Nucleus accumbens (tissue), 56 donors: ENCODE results near the gene AVPI1.
"Not testable (repeated sequence)": the region's sequence is repeated elsewhere in the genome, so short reads cannot be mapped to it uniquely, and the experiment has no call there.

ENCODE experiments used
- DNase-seq, 56 donors: peaks; one replicate each; lab custom pipeline; 2025; lab: John Stamatoyannopoulos, UW

AVPI1 gene

DNA sequence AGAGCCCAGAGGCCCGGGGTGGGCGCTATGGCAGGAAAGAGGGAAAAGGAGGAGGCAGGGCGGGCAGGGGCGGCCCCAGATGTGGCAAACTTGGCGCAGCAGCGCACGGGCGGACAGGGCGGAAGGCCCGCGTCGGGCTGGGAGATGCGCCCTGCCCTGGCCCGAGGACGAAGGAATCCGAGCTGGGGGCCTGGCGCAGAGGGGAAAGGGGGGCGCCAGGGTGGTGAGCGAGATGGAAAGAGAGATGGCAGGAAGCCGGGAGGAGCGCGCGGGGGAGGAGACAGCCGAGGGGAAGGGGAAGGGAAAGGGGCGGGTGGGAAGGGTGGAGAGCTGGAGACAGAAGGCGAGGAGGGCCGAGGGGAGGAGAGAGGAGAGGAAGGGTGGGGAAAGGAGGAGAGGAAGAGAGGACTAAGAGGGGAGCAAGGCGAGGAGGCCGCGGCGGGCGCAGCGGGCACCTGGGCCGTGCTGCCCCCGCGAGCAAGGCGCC lies 26.3 kb upstream of the AVPI1 start, which contains the start of gene MARVELD1:
Gene MARVELD1, plus strand, starts transcription at position 392 of the 487 bp plus-strand sequence. CDS start 147 bp downstream, outside the sequence.
- DNase-seq, result peak in 32 of 56 donors; percentile 6 to 73 (median 28)

DNA sequence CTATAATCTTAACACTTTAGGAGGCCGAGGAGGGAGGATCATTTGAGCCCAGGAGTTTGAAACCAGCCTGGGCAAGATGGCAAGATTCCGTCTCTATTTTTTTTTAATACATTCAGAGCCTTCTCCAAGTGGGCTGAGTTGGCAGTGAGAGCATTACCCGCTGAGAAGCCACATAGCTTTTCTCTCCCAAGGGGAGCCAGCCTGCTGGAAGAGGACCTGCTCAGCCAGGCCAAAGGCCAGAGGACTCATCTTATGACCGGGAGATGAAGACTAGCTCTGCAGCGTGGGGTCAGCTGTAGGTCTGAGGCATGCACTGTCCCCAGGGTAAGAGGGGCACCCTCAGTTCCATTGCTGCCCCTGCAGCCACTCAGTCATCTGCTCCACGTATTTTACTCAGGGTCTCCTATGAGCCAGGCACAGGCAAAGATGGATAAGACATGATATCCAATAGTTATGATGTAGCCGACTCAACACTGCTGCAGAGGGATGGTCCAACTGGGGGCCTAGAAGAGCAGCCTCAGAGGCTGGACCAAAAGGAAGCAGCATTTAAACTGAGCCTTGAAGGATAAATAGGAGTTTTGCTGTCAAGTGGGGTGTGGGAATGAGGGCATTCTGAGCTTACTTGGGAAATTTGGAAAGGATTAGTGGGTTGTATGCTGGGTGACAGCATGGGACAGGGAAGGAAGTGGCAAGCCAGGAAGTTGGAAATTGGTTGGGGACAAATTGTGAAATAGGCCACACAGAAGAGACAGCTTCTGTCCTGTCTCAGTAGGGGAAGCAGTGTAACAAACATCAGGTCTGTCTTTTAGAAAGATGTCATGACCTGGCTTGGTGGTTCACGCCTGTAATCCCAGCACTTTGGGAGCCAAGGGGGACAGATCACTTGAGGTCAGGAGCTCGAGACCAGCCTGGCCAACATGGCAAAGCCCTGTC lies 24.9 kb upstream of the AVPI1 start:
- no peak for DNase-seq

DNA sequence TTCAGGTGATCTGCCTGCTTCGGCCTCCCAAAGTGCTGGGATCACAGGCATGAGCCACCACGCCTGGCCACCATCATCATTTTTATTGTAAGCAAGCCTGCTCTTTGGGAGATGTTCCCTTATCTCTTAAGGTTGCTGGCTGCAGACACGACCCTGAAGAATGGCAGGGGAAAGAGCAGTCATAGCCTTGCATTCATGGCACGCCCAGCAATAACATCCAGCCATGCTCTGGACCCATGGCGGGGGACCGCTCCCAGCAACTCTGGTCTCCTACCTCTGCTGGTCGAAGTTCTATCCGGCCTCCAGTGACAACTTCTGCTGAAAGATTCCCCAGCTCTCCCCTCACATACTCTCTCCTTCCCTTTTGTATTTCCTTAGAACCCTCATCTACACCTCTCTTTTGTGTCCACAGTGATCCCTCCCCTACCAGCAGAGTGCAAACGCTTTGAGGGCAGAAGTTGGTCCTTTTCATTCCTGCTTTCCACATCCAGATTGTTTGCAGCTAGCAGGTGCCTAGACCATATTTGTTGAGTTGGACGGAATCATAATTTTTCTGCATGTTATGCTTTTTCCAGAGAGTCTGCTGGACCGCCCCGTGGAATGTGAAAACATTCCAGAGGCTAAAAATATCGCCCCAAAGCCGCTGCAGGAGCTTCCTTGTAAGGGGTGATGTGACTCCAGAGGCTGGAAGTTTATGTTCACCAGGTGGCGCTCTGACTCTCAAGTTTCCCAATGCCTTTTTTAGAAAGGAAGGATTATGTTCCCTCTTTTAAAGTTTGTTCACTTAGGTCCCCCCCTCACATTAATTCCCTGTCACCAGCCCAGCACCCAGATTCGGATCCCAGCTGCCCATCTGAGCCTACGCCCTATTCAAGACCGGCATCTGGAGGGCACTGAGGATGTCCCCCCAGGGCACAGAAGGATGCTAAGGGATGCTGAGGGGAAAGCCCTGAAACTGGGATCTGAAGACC lies 22.2 kb upstream of the AVPI1 start:
- peak in 30 of 56 donors; percentile 3 to 74 (median 22) for DNase-seq

DNA sequence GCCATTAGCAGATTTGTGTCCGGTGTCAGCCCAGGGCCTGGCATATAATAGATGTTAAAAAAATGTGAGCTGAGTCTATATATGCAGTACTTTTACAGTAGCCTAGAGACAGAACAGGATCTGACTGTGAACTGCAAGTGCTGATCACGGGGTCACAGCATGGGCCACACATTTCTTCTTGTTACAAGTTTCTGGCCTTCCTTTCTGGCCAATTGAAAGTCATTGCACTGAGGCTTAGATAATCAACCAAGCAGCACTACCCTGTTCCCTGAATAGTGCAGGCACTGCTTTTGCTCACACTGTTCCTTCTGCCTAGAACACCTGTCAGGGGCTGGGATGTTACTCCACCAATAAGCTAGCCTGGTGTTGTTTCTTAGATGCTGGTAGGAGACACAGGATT lies 21.1 kb upstream of the AVPI1 start:
- DNase-seq, result no peak

DNA sequence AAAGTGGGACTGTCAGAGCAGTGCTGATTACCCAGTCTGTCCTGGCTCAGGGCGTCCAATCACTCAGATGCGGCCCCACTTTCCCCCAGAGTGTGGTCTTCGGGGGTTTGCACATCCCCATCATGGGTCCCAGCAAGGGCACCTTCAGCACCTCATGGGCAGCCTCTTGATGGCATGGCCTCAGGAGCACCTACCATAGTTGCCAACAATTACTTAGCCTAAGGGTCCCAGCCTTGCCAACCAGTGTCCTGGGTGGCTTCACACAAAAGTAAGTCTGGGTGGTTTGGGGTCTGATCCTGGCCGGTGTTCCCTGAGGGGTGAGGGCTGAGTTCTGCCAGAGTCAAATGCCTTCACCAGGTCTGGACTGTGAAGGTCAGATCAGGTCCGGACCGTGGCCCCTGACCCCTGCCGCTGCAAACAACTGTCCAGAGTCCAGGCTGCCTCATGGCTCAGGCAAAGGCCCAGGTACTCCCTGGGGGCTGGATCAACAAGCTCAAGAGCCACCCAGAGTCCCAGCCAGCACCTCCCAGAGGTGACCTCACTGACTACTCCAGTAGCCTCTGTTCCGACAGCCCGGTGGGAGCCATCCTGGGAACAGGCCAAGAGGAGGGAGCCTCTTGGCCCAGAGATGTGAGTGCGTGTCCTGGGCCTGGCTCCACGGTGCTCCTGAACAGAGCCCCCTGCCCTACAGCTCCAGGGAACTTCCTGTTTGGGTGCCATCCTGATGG lies 20.3 kb upstream of the AVPI1 start:
- no peak for DNase-seq

DNA sequence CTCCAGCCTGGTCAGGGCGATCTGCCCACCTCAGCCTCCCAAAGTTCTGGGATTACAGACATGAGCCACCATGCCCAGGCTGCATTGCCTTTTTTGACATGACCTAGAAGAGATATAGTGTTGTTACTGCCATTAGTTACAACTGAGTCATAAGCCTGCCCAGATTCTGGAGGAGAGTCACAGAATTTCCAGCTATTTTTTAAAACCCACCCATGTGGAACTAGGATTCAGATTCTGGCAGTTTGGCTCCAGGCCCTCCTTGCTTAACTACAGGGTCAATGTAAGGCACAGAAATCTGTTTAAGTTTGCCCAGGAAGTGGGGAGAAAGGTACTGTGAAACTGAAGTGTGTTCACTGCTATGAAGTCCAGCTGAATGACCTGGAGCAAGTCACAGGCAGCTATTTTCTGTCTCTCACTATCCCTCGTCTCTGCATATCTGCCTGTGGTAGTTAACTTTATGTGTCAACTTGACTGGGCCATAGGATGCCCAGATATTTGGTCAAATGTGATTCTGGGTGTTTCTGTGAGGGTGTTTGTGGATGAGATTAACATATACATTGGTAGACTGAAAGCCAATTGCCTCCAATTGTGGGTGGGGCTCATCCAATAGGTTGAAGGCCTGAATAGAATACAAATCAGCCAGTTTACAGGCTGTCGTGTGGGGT lies 18.1 kb upstream of the AVPI1 start:
- no peak for DNase-seq

DNA sequence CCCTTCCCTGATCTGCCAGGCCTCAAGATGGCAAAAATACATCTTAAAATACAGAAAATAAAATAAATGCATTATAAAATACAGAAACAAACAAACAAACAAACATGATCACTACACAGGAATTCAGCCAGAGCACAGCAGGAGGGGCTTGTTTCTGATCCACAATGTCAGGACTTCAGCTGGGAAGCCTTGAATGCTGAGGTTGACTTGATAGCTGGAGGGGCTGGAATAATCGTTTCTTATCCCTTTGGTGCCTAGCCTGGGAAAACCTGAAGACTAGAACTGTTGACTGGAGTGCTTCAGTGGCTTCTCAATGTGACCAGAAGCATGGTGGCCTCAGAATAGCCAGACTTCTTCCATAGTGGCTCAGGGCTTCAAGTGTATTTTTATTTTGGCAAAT lies 17.3 kb upstream of the AVPI1 start:
- no peak for DNase-seq

DNA sequence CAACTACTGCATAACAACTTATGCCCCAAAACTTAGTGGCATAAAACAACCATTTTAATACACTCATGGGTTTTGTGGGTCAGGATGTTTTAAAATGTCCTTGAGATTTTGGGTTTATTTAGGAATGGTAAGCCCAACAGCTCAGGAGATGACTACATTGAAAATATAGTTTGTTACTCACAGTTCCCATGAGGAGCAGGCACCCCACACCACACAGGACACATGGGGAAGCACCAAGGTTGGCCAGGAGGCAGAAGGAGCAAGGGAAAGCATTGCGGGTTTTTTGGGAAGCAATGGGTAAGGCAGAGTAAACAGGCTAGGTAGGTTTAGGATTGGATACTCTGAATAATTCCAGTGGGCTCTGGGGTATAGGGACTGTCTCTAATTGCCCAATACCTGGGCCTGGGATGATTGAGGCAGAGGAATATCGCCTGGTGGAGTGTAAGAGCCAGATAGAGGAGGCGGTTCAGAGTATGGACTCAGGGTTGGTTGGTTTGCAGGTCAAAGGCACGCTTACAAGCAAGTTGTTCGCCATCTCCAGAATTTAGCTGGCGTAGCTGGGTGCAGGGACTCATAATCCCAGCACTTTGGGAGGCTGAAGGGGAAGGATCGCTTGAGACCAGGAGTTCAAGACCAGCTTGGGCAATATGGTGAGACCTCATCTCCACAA lies 16.5 kb upstream of the AVPI1 start:
- no peak for DNase-seq

DNA sequence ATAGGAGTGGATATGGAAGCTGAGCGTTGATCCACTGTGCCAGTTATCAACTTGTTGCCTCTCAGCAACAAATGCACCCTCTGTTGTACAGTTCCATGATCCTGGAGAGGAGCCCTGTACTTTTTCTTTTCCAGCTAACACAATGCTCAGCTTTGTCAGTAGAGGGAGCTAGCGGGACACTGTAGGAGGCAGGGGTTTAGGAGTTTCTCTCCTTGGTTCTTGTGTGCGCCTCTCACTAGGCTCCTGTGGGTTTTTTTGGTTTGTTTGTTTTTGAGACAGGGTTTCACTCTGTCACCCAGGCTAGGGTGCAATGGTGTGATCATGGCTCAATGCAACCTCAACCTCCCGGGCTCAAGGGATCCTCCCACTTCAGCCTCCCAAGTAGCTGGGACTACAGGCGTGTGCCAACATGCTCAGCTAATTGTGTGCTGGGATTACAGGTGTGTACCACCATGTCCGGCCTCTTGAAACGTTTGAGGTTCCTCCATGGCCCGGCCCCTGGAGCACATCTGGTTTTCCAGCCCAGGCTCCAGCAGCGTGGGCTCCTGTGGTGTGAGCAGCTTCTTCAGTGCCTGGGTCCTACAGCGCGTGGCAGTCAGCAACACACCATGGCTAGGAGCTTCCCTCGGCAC lies 14.5 kb upstream of the AVPI1 start:
- peak in 35 of 56 donors; percentile 14 to 75 (median 35) for DNase-seq

DNA sequence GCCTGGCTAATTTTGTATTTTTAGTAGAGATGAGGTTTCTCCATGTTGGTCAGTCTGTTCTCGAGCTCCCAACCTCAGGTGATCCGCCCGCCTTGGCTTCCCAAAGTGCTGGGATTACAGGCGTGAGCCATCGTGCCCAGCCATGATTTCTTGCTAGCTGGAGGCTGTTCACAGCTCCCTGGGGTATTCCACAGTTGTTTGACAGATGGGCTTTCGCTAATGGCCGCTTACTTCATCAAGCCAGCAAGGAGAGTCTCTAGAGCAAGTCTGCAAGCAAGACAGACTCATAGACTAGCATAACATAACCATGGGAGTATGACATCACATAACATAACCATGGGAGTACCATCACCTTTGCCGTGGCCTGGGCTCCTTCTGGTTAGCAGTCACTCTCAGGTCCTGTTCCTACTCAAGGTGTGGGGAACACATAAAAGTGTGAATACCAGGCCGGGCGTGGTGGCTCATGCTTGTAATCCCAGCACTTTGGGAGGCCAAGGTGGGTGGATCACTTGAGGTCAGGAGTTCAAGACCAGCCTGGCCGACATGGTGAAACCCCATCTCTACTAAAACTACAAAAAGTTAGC lies 11.1 kb upstream of the AVPI1 start:
- DNase-seq, result not testable (repeated sequence)

DNA sequence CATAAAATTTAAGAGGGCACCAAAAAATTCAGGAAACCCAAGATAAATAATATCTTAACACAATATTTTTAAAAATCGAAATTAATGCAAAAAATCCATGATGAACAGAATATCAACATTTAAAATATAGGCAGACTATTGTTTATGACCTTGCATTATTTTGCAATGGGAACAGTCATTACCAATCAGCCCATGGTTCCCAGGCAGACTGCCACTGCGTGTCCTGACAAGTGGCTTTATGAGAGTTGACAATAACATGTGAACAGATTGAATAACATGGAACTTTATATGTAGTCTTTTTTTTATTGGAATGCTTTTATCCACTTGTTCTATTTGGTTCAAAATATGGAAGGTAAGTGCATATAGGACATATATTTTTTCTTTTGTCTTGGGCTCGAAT lies 3.1 kb upstream of the AVPI1 start:
- DNase-seq, result no peak

DNA sequence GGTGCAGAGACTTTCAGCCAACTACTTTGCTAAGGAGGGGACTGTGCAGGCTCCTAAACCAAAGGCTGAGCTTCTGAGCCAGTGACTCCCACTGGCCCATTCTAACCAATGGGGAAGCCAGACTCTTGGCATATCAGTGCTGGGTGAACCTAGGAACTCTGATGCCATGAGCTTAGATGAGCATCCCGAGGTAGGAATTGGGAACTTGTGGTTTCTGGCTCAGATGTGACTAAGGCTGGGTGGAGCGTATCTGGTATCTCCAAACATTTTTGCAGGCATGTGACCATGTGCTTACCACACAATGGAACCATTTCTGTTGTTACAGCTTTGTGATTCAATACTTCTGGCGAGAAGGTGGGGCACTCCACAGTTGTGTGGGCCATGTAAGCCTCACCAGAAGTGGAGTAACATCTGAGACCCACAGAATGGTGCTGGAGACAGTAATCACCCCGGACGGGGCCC lies 2.5 kb upstream of the AVPI1 start:
- DNase-seq, result no peak

DNA sequence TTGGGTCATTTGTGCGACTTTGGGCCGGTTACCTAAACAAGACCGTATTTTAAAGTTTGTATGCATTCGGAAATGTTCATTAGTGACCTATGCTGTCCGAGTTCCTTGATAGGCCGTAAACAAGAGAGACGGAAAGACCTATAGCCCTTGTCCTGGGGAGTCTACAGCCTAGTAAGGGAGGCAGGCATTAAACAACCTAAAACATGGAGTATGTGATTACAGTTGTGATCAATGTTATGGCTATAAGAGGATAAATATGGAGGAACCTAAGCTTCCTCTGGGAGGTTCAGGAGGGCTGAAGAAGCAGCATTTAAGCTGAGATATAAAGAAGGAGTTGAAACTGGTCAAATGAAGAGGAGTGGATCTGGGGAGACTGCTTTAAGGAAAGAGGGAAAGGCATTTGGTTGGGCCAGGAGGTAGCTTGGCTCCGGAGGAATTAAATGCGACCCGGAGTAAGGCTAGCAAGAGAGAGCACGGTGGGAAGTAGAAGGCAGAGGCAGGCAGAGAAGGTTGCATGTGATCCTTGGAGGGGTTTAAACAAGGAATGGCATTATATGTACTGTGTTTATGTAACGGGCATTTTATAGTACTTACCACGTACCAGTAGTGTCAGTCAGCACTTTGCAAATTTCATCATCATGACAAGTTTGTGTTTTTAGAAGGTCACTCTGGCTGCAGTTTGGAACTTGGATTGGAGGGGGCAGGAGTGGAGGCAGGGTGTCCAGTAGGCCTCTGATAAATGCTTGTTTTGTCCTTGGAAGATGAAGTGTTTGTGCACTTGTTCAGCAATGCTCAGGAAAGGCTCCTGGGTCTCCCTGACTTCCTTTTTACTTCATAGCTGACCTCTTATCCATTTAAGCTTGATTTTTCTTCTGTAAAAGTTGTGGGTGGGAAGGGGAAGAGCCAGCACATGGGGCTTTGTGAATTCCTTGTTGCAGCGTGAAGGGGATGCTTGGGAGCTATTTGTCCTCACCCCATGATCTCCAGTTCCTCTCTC lies 1.0 kb upstream of the AVPI1 start:
- DNase-seq, result peak in 1 of 56 donors; percentile 14

DNA sequence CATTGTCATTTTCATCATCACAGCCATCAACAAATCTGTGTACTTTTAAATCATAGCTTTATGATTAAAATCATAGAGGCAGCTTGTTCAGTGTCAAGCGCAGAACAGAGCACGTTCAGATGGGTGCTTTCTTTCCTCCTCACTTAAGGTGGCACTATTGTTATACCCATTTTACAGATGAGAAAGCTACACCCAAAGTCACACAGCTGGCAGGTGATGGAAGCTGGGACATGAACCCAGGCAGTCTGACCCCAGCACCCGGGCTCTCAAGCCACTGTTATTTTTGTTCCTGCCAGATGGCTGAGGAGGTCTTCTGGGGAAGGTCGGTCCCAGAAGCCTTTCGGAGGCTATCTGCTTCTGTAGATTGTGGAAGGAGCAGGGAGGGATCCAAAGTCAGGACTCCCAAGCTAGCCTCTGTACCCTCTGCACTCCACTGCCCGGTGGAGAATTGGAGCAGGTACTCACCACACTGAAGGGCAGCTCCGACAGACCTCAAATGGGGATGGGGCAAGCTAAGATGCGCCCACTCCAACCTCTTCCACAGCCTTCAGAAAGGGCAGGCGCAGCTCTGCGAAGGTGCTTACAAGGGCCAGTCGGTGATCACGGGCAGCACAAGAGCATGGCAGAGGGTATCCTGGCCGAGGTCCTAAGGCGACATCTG lies 610 bp downstream of the AVPI1 start:
- DNase-seq, result peak in 2 of 56 donors; percentile 57 to 58

DNA sequence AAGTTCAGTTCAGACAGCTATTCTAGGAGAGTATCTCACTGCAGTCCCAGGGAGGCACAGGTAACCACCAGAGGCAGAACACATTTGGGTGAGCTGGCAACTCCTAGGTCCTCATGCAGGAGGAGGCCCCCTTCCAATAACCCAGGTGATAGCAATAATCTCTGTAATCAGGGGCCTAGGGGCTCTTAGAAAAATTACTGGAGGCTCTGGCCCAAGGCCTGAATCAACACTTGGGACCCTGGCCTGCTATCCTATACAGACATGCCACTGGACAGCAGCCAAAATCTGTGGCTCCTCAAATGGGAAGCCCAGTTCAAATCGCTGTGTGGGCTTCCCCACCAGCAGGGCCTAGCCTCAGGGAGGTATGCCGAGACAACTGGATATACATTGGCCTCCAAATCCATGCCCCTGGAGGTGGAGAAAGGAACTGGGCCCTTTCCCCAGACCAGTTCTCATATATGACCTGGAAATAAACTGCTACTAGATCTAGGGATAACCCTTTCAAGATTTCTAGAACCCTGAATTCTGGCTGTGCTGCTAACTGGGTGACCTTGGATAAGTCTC lies 1.6 kb downstream of the AVPI1 start:
- DNase-seq, result no peak

DNA sequence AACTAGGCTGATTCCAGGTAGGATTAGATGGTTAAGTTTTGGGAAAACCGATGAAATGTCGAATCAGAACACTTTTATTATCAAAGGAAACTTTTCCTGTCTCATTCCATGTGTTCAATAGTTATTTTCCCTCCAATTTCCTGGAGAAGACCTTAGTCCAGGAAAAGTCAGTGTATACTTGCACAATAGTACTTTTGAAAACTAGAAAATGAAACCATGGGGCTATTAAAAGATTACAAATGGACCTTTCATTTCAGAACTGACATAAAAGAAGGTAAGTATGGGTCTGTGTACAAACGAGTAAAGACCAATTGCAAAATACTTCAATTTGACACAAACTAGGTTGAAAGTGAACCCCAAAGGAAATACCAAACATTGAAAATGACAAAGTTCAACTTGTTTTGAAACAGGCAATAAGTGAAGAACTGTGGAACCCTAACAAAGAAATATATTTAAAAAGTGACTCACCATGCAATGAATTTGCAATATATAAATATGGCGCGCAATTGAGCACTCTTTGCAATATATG lies 2.1 kb downstream of the AVPI1 start:
- DNase-seq, result no peak
